K562 (cell line): Measurements from ENCODE around the gene HNRNPF. TPM values are rescaled to one million over a fixed set of nuclear protein-coding genes. Genes with fewer than 3 reads are reported as not detected.

Source experiments
- CLOCK ChIP-seq: fragments of 250-450 bp; sonication (Bioruptor Pico); IDR thresholded peaks from 2 replicates; pipeline ENCODE4 v1.4.0; 2020; ENCODE audit warnings: mild to moderate bottlenecking, moderate library complexity, borderline replicate concordance
- E2F4 ChIP-seq: sonication (generic); formaldehyde crosslinking; IDR thresholded peaks from 2 replicates; pipeline ENCODE4 v1.8.0; 2022; ENCODE audit warnings: mild to moderate bottlenecking, low read depth, missing genetic modification reagents
- GTF2F1 ChIP-seq: IDR thresholded peaks from 2 replicates; pipeline ENCODE4 v1.6.1; 2011; ENCODE audit warnings: low read depth, low read length, improper control_type of control experiment
- KLF10 ChIP-seq: fragments of 250-450 bp; sonication (Bioruptor Pico); IDR thresholded peaks from 2 replicates; pipeline ENCODE4 v1.6.1; 2021; ENCODE audit warnings: matching md5 sums
- MLX ChIP-seq, 2 experiments: fragments of 450-650 bp in 1 of 2; sonication (generic) in 1 of 2; formaldehyde crosslinking; conservative IDR thresholded peaks; 2 replicates each; pipeline versions ENCODE4 v1.4.0 to v1.8.1; 2020 to 2022; ENCODE audit warnings: mild to moderate bottlenecking in 1 of 2, missing genetic modification reagents in 1 of 2
- RBM22 ChIP-seq: fragments of 200-400 bp; formaldehyde crosslinking; IDR thresholded peaks from 2 replicates; pipeline ENCODE4 v1.6.1; 2018; ENCODE audit warnings: low read length, low read depth; ENCODE audit not compliant: poor library complexity, severe bottlenecking
- SFPQ ChIP-seq: fragments of 200-400 bp; formaldehyde crosslinking; IDR thresholded peaks from 2 replicates; pipeline ENCODE4 v1.6.1; 2017; ENCODE audit warnings: mild to moderate bottlenecking, low read depth, low read length, moderate library complexity
- TAL1 ChIP-seq: fragments of 450-650 bp; IDR thresholded peaks from 2 replicates; pipeline ENCODE4 v1.6.1; 2016; ENCODE audit warnings: mild to moderate bottlenecking
- TCF7 ChIP-seq: sonication (generic); IDR thresholded peaks from 2 replicates; pipeline ENCODE4 v1.6.1; 2016; ENCODE audit warnings: antibody characterized with exemption, borderline replicate concordance
- WHSC1 ChIP-seq: IDR thresholded peaks from one replicate; pipeline ENCODE4 v1.6.1; 2012; ENCODE audit warnings: low read length, control low read depth, inconsistent platforms
- ZNF695 ChIP-seq: fragments of 450-650 bp; formaldehyde crosslinking; IDR thresholded peaks from 2 replicates; pipeline ENCODE4 v1.4.0; 2020; ENCODE audit warnings: mild to moderate bottlenecking, moderate library complexity
- polyA plus RNA-seq, 8 experiments: library from polyadenylated mRNA; depleted of rRNA in 4 of 8; stranded (reverse) in 5 of 8; unstranded in 3 of 8; fragments of >200 nt; fragmentation: Nextera tagmentation in 2 of 8; fragmentation: Illumina TruSeq in 1 of 8; extraction: Ambion mirVana in 2 of 8; extraction: Trizol in 1 of 8; gene quantifications; 2 replicates each; pipeline versions ENCODE4 v1.2.1 to v1.2.3, GENCODE V29; 2011 to 2014; ENCODE audit warnings: inconsistent platforms in 1 of 8, missing spikeins in 1 of 8
- total RNA-seq, 7 experiments: library from RNA; depleted of rRNA in 6 of 7; stranded (reverse); fragments of >200 nt in 6 of 7; fragmentation: Illumina TruSeq in 2 of 7; extraction: Trizol in 2 of 7; gene quantifications; 2 replicates each; pipeline versions ENCODE4 v1.2.1 to v1.2.3, GENCODE V29; 2011 to 2021; ENCODE audit warnings: low replicate concordance in 1 of 7
- TF ChIP-seq, protein P1 (sequence below): fragments of 150-350 bp; conservative IDR thresholded peaks from 2 replicates; pipeline ENCODE4 v1.6.1; 2014; ENCODE audit warnings: low read length
- TF ChIP-seq, protein P2 (sequence below): sonication (generic); formaldehyde crosslinking; IDR thresholded peaks from 2 replicates; pipeline ENCODE4 v1.8.0; 2022; ENCODE audit warnings: missing genetic modification reagents, mild to moderate bottlenecking, borderline replicate concordance

The HNRNPF gene
- total and polyA plus RNA-seq, 9 of the 15 experiments (the other 6 are each of a cell fraction or from before 2014, with no cell fraction given) = 192 to 489 (median 416) TPM

DNA sequence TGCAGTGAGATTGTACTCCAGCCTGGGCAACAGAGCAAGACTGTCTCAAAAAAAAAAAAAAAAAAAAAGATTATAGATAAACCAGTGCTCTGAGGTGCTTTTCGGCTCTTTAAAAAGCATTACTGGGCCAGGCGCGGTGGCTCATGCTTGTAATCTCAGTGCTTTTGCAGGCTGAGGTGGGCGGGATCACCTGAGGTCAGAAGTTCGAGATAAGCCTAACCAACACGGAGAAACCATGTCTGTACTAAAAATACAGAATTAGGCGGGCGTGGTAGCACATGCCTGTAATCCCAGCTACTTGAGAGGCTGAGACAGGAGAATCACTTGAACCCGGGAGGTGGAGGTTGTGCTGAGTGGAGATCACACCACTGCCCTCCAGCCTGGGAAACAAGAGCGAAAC lies 6.6 kb upstream of the HNRNPF start (continued):
- TF ChIP-seq, protein P1, sequence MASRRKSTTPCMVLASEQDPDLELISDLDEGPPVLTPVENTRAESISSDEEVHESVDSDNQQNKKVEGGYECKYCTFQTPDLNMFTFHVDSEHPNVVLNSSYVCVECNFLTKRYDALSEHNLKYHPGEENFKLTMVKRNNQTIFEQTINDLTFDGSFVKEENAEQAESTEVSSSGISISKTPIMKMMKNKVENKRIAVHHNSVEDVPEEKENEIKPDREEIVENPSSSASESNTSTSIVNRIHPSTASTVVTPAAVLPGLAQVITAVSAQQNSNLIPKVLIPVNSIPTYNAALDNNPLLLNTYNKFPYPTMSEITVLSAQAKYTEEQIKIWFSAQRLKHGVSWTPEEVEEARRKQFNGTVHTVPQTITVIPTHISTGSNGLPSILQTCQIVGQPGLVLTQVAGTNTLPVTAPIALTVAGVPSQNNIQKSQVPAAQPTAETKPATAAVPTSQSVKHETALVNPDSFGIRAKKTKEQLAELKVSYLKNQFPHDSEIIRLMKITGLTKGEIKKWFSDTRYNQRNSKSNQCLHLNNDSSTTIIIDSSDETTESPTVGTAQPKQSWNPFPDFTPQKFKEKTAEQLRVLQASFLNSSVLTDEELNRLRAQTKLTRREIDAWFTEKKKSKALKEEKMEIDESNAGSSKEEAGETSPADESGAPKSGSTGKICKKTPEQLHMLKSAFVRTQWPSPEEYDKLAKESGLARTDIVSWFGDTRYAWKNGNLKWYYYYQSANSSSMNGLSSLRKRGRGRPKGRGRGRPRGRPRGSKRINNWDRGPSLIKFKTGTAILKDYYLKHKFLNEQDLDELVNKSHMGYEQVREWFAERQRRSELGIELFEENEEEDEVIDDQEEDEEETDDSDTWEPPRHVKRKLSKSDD = 0 out of 2 replicates have a peak, but pooled peaks have one; percentile 46
- no peak for TF ChIP-seq ZNF695 (CRISPR knock-in tag)
- TF ChIP-seq TCF7 = peak; percentile 32; the same call in 1 of the 2 replicates
- TF ChIP-seq E2F4 (CRISPR knock-in tag) = no peak
- no peak for TF ChIP-seq SFPQ
- TF ChIP-seq CLOCK (CRISPR knock-in tag) = no peak
- TF ChIP-seq, protein P2, sequence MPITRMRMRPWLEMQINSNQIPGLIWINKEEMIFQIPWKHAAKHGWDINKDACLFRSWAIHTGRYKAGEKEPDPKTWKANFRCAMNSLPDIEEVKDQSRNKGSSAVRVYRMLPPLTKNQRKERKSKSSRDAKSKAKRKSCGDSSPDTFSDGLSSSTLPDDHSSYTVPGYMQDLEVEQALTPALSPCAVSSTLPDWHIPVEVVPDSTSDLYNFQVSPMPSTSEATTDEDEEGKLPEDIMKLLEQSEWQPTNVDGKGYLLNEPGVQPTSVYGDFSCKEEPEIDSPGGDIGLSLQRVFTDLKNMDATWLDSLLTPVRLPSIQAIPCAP = no peak
- no peak for TF ChIP-seq WHSC1
- peak; percentile 48; the same call in 1 of the 2 replicates for TF ChIP-seq TAL1
- TF ChIP-seq RBM22 = no peak
- TF ChIP-seq KLF10 = no peak
- TF ChIP-seq GTF2F1 = no peak
- no peak for TF ChIP-seq MLX (CRISPR knock-in tag; conservative IDR thresholded peaks at IDR 0.05)
